GM19452 (cell line): Measurements from ENCODE around the gene ORAI3.

Experiments
- ATAC-seq: cut with Tn5 transposase; IDR thresholded peaks from one replicate; pipeline ENCODE4 v1.9.1; 2021; ENCODE audit not compliant: unreplicated experiment

Gene ORAI3

DNA sequence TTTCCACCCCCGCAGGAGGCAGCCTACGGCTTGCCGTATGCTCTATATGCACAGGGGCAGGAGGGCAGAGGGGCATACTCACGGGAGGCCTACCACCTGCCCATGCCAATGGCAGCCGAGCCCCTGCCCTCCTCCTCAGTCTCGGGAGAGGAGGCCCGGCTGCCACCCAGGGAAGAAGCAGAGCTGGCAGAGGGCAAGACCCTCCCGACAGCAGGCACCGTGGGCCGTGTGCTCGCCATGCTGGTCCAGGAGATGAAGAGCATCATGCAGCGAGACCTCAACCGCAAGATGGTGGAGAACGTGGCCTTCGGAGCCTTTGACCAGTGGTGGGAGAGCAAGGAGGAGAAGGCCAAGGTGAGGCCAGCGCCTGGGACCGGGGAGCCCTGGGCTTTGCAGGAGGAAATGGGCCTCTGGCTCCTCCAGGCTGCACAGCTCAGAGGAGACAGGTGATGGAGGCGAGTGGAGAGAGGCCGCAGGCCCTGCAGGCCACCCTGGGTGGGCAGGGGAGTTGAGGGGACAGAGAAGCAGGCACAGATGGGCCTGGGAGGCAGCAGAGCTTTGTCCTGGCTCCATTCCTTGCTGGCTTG lies 17.3 kb downstream of the ORAI3 start:
- ATAC-seq, result no peak

- no peak for ATAC-seq
Observed at GRCh38 chr16:30967795-30968194, 18.9 kb downstream of the ORAI3 start.

DNA sequence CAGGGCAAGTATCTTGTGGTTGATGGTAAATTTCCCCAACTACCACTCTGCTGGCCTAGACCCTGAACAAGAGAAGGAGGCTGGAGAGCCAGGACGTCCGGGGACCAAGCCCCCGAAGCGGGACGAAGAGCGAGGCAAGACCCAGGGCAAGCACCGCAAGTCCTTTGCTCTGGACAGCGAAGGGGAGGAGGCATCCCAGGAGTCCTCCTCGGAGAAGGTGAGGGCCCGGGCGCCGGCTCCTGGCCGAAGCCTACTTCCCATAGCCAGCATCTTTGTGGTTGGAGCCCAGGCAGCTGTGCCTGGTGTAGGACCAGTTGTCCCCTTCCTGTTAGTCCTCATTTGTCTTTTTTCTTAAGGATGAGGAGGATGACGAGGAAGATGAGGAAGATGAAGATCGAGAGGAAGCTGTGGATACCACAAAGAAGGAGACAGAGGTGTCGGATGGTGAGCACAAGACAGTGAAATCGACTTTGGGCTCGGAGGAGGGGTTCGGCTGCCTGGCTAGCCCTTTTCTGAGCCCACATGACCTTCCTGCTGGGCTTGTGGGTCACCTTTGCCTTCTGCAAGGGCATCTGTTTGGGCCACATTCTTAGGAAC lies 20.5 kb downstream of the ORAI3 start:
- no peak for ATAC-seq

GRCh38 chr16:30971298-30971697 lies 22.4 kb downstream of the ORAI3 start:
- ATAC-seq, result no peak

GRCh38 chr16:30972872-30973271 lies 24.0 kb downstream of the ORAI3 start:
- no peak for ATAC-seq

- no peak for ATAC-seq
Observed at GRCh38 chr16:30974348-30974747, 25.5 kb downstream of the ORAI3 start.

- no peak for ATAC-seq
Observed at GRCh38 chr16:30976486-30976885, 27.6 kb downstream of the ORAI3 start.

- ATAC-seq, result no peak
Observed at GRCh38 chr16:30977502-30977901, 28.6 kb downstream of the ORAI3 start.

GRCh38 chr16:30979170-30980022 lies 30.5 kb downstream of the ORAI3 start:
- no peak for ATAC-seq

DNA sequence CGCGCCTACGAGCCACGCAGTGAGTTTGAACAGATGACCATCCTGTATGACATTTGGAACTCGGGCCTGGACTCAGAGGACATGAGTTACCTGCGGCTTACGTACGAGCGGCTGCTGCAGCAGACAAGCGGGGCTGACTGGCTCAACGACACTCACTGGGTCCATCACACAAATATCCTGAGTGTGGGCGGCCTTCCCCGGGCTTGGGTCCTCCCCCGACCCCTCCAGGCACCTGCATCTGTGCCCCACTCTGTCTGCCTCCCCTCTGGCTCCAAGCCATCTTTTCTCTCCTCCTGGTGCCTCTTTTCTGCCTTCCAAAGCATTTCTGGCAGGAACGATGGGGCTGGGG lies 31.1 kb downstream of the ORAI3 start:
- ATAC-seq, result no peak

GRCh38 chr16:30980434-30980833 lies 31.6 kb downstream of the ORAI3 start:
- no peak for ATAC-seq

- ATAC-seq, result no peak
Observed at GRCh38 chr16:30980959-30981358, 32.1 kb downstream of the ORAI3 start.

GRCh38 chr16:30982548-30983288 lies 33.9 kb downstream of the ORAI3 start:
- ATAC-seq, result no peak

DNA sequence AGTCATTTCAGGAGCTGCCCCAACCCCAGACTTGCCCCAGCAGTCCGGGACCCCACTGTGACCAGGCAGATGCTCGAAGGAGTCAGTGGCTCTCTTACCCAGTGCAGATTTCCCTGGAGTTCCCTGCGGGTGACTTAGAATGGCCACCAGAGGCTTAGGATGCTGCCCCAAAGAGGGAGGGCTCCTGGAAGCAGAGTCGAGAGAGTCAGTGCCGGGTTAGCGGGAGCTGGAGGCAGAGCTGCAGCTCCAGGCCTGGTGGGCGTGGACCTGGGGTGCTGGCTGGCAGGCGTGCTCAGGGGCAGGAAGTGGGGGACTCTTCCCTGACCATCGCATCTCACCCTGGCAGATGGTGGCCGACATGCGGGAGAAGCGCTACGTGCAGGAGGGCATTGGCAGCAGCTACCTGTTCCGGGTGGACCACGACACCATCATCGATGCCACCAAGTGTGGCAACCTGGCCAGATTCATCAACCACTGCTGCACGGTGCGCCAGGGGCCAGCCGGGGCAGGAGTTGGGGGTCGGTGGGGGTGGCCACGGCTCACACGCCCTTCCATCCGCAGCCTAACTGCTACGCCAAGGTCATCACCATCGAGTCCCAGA lies 34.5 kb downstream of the ORAI3 start:
- no peak for ATAC-seq

DNA sequence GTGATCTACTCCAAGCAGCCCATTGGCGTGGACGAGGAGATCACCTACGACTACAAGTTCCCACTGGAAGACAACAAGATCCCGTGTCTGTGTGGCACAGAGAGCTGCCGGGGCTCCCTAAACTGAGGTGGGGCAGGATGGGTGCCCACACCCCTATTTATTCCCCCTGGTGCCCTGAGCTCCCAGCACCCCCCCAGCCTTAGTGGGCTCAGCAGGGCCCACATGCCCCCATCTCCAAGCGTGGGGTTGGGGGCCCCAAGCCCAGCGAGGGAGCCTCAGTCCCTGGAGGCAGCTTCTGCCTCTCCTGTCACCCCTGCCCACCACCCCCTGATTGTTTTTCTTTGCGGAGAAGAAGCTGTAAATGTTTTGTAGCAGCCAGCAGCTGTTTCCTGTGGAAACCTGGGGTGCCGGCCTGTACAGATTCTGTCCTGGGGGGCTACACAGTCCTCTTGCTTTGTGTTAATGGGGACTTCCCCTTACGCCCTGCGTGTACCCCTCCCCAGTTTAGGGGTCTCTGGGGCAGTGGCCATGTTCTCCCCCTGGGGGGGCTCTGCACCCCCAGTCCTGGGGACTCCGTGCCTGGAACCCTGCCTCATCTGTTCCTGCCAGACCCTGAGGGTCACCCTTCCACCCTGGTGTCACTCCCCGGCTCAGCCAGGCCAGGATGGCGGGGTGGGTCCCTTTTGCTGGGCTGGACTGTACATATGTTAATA lies 35.2 kb downstream of the ORAI3 start:
- ATAC-seq, result no peak

GRCh38 chr16:30984669-30985400 lies 36.0 kb downstream of the ORAI3 start, which contains the start of gene HSD3B7:
TSS of gene HSD3B7 (plus strand) at chr16:30985207. CDS start at chr16:30985659, 452 bp downstream.
- no peak for ATAC-seq

DNA sequence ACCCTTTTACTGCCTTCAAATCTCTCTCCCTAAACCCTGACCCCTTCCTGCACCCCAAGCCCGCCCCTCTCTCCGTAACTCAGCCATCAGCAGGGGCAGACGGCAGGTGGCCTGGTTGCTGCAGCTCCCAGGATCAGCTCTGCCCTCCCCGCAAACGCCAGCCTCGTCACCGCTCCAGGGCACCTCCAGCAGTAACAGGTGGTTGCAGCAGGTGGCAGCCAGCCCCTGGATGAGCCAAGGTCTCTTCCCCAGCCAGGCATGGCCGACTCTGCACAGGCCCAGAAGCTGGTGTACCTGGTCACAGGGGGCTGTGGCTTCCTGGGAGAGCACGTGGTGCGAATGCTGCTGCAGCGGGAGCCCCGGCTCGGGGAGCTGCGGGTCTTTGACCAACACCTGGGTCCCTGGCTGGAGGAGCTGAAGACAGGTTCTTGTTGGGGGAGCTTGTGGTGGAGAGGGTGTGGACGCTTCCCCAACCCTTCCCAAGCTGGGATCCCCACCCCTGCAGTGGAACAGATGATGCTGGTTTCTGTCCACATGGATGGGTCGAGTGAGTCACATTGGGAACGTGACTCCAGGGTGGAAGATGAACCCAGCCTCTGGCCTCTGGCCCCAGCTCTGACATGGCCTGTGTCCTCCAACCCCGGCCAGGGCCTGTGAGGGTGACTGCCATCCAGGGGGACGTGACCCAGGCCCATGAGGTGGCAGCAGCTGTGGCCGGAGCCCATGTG lies 36.7 kb downstream of the ORAI3 start:
- ATAC-seq, result no peak

- ATAC-seq, result no peak
Observed at GRCh38 chr16:30986129-30986991, 37.5 kb downstream of the ORAI3 start.
